ENCODE data around the gene EEF1E1.

Gene EEF1E1

GRCh38 chr6:8130399-8130798 is 28.1 kb upstream of the EEF1E1 start:
- Histone ChIP-seq H3K27me3 (ENCODE audit: control insufficient read depth in 3 of 3, insufficient read depth in 3 of 3, low read depth in 1 of 3, low read length in 3 of 3) (no peaks in the 10 kb centered on the region), H3K4ac (ENCODE audit: low read length) (no peak overlapping the region), H2AK5ac (ENCODE audit: low read depth, low read length) (no peak overlapping the region), H2BK12ac (ENCODE audit: low read length) (no peak overlapping the region), H3K27ac (replicated peaks; ENCODE audit: low read length) (no peak overlapping the region), H3K9me3 (replicated peaks in 1 of 2; ENCODE audit: control insufficient read depth in 2 of 2, insufficient read depth in 1 of 2, low read depth in 1 of 2, low read length in 2 of 2) (no peaks in the 10 kb centered on the region), H3K18ac (ENCODE audit: low read length) (no peak overlapping the region), H3K4me3 (ENCODE audit: low read length in 2 of 2) (no peak overlapping the region), H4K91ac (ENCODE audit: low read depth, low read length, poor library complexity) (no peak overlapping the region), H2BK5ac (ENCODE audit: low read length) (no peak overlapping the region), H3K23ac (ENCODE audit: low read depth, low read length, poor library complexity) (no peak overlapping the region), H3K14ac (ENCODE audit: low read length) (no peak overlapping the region), H2BK15ac (ENCODE audit: low read length) (no peak overlapping the region), H3K79me1 (ENCODE audit: low read depth, low read length) (no peaks in the 10 kb centered on the region), H2BK120ac (ENCODE audit: low read depth, low read length) (no peak overlapping the region), H2AFZ (ENCODE audit: low read length) (no peak overlapping the region), H3K36me3 (replicated peaks in 1 of 2; ENCODE audit: control insufficient read depth in 2 of 2, insufficient read depth in 2 of 2, low read length in 2 of 2) (no peaks in the 10 kb centered on the region), H3K4me1 (ENCODE audit: control insufficient read depth in 2 of 2, insufficient read depth in 1 of 2, low read depth in 1 of 2, low read length in 2 of 2) (no peaks in the 10 kb centered on the region), H3K9ac (ENCODE audit: low read depth, low read length, poor library complexity) (no peak overlapping the region), H4K8ac (ENCODE audit: low read depth, low read length) (no peak overlapping the region), H3K4me2 (ENCODE audit: insufficient read depth, low read length, poor library complexity, severe bottlenecking) (no peak overlapping the region)
- no peak for DNase-seq (ENCODE audit: low spot score)
- WGBS, 2 donors (ENCODE audit: extremely low coverage in 2 of 2, insufficient read length in 2 of 2, insufficient replicate concordance in 1 of 2): no CpG with 5 or more reads among the region's 5 CpGs

DNA sequence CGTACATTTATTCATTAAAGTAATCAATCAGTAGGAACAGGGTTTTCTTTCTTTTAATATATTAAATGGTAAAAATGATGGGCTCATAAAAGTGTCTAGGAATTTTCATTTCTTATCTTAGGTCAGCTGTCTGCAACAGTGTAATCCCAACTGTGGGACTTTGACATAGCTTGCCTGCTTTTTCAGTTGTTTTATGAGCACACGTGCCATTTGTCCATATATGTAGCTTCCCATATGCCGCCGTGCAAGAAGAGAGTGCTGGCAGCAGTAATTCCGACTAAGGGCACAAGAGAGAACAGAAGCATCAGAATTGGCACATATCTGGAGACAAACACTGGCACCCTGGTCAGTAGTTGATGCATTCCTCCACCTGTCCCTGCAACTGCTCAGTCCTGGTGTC is 20.9 kb upstream of the EEF1E1 start:
- H3K14ac ChIP-seq (ENCODE audit: low read length): no peak overlapping the region
- H3K4me2 ChIP-seq (ENCODE audit: insufficient read depth, low read length, poor library complexity, severe bottlenecking): no peak overlapping the region
- H3K36me3 ChIP-seq (replicated peaks in 1 of 2; ENCODE audit: control insufficient read depth in 2 of 2, insufficient read depth in 2 of 2, low read length in 2 of 2): no peaks in the 10 kb centered on the region
- WGBS, 2 donors (ENCODE audit: extremely low coverage in 2 of 2, insufficient read length in 2 of 2, insufficient replicate concordance in 1 of 2): no CpG with 5 or more reads among the region's 5 CpGs
- DNase-seq (ENCODE audit: low spot score): no peak
- no peaks in the 10 kb centered on the region for H3K9me3 ChIP-seq (replicated peaks in 1 of 2; ENCODE audit: control insufficient read depth in 2 of 2, insufficient read depth in 1 of 2, low read depth in 1 of 2, low read length in 2 of 2)
- H3K27me3 ChIP-seq (ENCODE audit: control insufficient read depth in 3 of 3, insufficient read depth in 3 of 3, low read depth in 1 of 3, low read length in 3 of 3): no peaks in the 10 kb centered on the region
- H3K18ac ChIP-seq (ENCODE audit: low read length): no peak overlapping the region
- no peak overlapping the region for H4K8ac ChIP-seq (ENCODE audit: low read depth, low read length)
- no peak overlapping the region for H3K4me3 ChIP-seq (ENCODE audit: low read length in 2 of 2)
- H2BK15ac ChIP-seq (ENCODE audit: low read length): no peak overlapping the region
- no peak overlapping the region for H3K27ac ChIP-seq (replicated peaks; ENCODE audit: low read length)
- H2AFZ ChIP-seq (ENCODE audit: low read length): no peak overlapping the region
- H3K4ac ChIP-seq (ENCODE audit: low read length): no peak overlapping the region
- H3K23ac ChIP-seq (ENCODE audit: low read depth, low read length, poor library complexity): no peak overlapping the region
- H3K4me1 ChIP-seq (ENCODE audit: control insufficient read depth in 2 of 2, insufficient read depth in 1 of 2, low read depth in 1 of 2, low read length in 2 of 2): no peaks in the 10 kb centered on the region
- no peak overlapping the region for H2AK5ac ChIP-seq (ENCODE audit: low read depth, low read length)
- H2BK5ac ChIP-seq (ENCODE audit: low read length): no peak overlapping the region
- H4K91ac ChIP-seq (ENCODE audit: low read depth, low read length, poor library complexity): no peak overlapping the region
- no peak overlapping the region for H3K9ac ChIP-seq (ENCODE audit: low read depth, low read length, poor library complexity)
- no peaks in the 10 kb centered on the region for H3K79me1 ChIP-seq (ENCODE audit: low read depth, low read length)
- H2BK12ac ChIP-seq (ENCODE audit: low read length): no peak overlapping the region
- no peak overlapping the region for H2BK120ac ChIP-seq (ENCODE audit: low read depth, low read length)

GRCh38 chr6:8114956-8115355 is 12.6 kb upstream of the EEF1E1 start:
- no peak overlapping the region for H4K91ac ChIP-seq (ENCODE audit: low read depth, low read length, poor library complexity)
- peaks cover 0 to 9% (median 0%) of the 10 kb centered on the region in 3 experiments for H3K27me3 ChIP-seq (ENCODE audit: control insufficient read depth in 3 of 3, insufficient read depth in 3 of 3, low read depth in 1 of 3, low read length in 3 of 3)
- H3K79me1 ChIP-seq (ENCODE audit: low read depth, low read length): no peaks in the 10 kb centered on the region
- no peak overlapping the region for H3K14ac ChIP-seq (ENCODE audit: low read length)
- H3K23ac ChIP-seq (ENCODE audit: low read depth, low read length, poor library complexity): no peak overlapping the region
- no peak overlapping the region for H2BK120ac ChIP-seq (ENCODE audit: low read depth, low read length)
- H2AFZ ChIP-seq (ENCODE audit: low read length): no peak overlapping the region
- no CpG with 5 or more reads among the region's 4 CpGs for WGBS, 2 donors (ENCODE audit: extremely low coverage in 2 of 2, insufficient read length in 2 of 2, insufficient replicate concordance in 1 of 2)
- no peak overlapping the region for H3K4me2 ChIP-seq (ENCODE audit: insufficient read depth, low read length, poor library complexity, severe bottlenecking)
- H3K4me3 ChIP-seq (ENCODE audit: low read length in 2 of 2): no peak overlapping the region
- H3K9ac ChIP-seq (ENCODE audit: low read depth, low read length, poor library complexity): no peak overlapping the region
- no peaks in the 10 kb centered on the region for H3K36me3 ChIP-seq (replicated peaks in 1 of 2; ENCODE audit: control insufficient read depth in 2 of 2, insufficient read depth in 2 of 2, low read length in 2 of 2)
- no peak for DNase-seq (ENCODE audit: low spot score)
- no peak overlapping the region for H2AK5ac ChIP-seq (ENCODE audit: low read depth, low read length)
- no peaks in the 10 kb centered on the region for H3K9me3 ChIP-seq (replicated peaks in 1 of 2; ENCODE audit: control insufficient read depth in 2 of 2, insufficient read depth in 1 of 2, low read depth in 1 of 2, low read length in 2 of 2)
- no peak overlapping the region for H2BK15ac ChIP-seq (ENCODE audit: low read length)
- no peak overlapping the region for H3K18ac ChIP-seq (ENCODE audit: low read length)
- H4K8ac ChIP-seq (ENCODE audit: low read depth, low read length): no peak overlapping the region
- no peak overlapping the region for H3K27ac ChIP-seq (replicated peaks; ENCODE audit: low read length)
- H3K4ac ChIP-seq (ENCODE audit: low read length): no peak overlapping the region
- no peaks in the 10 kb centered on the region for H3K4me1 ChIP-seq (ENCODE audit: control insufficient read depth in 2 of 2, insufficient read depth in 1 of 2, low read depth in 1 of 2, low read length in 2 of 2)
- H2BK12ac ChIP-seq (ENCODE audit: low read length): no peak overlapping the region
- no peak overlapping the region for H2BK5ac ChIP-seq (ENCODE audit: low read length)

DNA sequence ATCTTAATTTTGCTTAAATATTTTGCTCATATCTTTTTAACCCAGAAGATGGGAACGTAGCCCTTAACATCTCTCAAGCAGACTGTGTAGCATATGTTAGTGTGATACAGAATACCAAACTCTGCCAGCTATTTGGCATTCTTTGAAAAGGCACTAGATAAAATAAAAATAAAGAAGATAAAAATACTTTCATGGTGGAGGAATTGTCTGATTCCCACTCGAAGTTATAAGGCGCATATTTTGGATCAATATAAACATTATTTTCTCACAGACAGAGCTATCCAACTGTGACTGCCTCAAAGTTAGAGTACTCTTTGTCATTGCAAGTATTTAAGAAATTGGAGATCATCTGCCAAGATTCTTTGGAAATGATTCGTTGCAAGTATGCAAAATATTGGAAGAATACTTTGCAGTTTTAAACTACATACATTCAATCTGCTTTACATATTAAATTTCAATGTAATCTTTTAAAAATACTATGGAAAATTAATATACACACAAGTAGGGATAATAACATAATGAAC is 10.8 kb upstream of the EEF1E1 start:
- no peak overlapping the region for H3K14ac ChIP-seq (ENCODE audit: low read length)
- no peak overlapping the region for H3K4ac ChIP-seq (ENCODE audit: low read length)
- H3K18ac ChIP-seq (ENCODE audit: low read length): no peak overlapping the region
- DNase-seq (ENCODE audit: low spot score): no peak
- H3K4me1 ChIP-seq (ENCODE audit: control insufficient read depth in 2 of 2, insufficient read depth in 1 of 2, low read depth in 1 of 2, low read length in 2 of 2): peaks cover 0 to 4% of the 10 kb centered on the region in 2 donors
- H2BK12ac ChIP-seq (ENCODE audit: low read length): no peak overlapping the region
- no peak overlapping the region for H2AFZ ChIP-seq (ENCODE audit: low read length)
- H3K79me1 ChIP-seq (ENCODE audit: low read depth, low read length): no peaks in the 10 kb centered on the region
- H2BK15ac ChIP-seq (ENCODE audit: low read length): no peak overlapping the region
- WGBS, 2 donors (ENCODE audit: extremely low coverage in 2 of 2, insufficient read length in 2 of 2, insufficient replicate concordance in 1 of 2): no CpG with 5 or more reads among the region's 4 CpGs
- H3K4me3 ChIP-seq (ENCODE audit: low read length in 2 of 2): no peak overlapping the region
- H4K8ac ChIP-seq (ENCODE audit: low read depth, low read length): no peak overlapping the region
- no peaks in the 10 kb centered on the region for H3K9me3 ChIP-seq (replicated peaks in 1 of 2; ENCODE audit: control insufficient read depth in 2 of 2, insufficient read depth in 1 of 2, low read depth in 1 of 2, low read length in 2 of 2)
- no peak overlapping the region for H2AK5ac ChIP-seq (ENCODE audit: low read depth, low read length)
- H3K23ac ChIP-seq (ENCODE audit: low read depth, low read length, poor library complexity): no peak overlapping the region
- H2BK120ac ChIP-seq (ENCODE audit: low read depth, low read length): no peak overlapping the region
- H3K9ac ChIP-seq (ENCODE audit: low read depth, low read length, poor library complexity): no peak overlapping the region
- H2BK5ac ChIP-seq (ENCODE audit: low read length): no peak overlapping the region
- H3K4me2 ChIP-seq (ENCODE audit: insufficient read depth, low read length, poor library complexity, severe bottlenecking): no peak overlapping the region
- H3K36me3 ChIP-seq (replicated peaks in 1 of 2; ENCODE audit: control insufficient read depth in 2 of 2, insufficient read depth in 2 of 2, low read length in 2 of 2): no peaks in the 10 kb centered on the region
- H3K27me3 ChIP-seq (ENCODE audit: control insufficient read depth in 3 of 3, insufficient read depth in 3 of 3, low read depth in 1 of 3, low read length in 3 of 3): peaks cover 0 to 15% (median 0%) of the 10 kb centered on the region in 3 experiments
- H3K27ac ChIP-seq (replicated peaks; ENCODE audit: low read length): no peak overlapping the region
- H4K91ac ChIP-seq (ENCODE audit: low read depth, low read length, poor library complexity): no peak overlapping the region

Data from neuronal stem cell (in vitro differentiated cells).